Uterus (tissue), 4 donors: ENCODE measurements around the gene BTAF1. TPM values are rescaled to one million over a fixed set of nuclear protein-coding genes. Genes with fewer than 3 reads are reported as not detected.
A peak's percentile ranks its signal among the peaks of the same experiment; 100 is the strongest.

Experiments
- DNase-seq, 2 donors: peaks; one replicate each; pipeline ENCODE4 v3.0.0-alpha.2; 2019 to 2020
- H3K27ac ChIP-seq, 2 donors: fragments of 200-600 bp; sonication (generic); 1 replicate in 1 of 2; 2 replicates in 1 of 2; pipeline ENCODE4 v1.5.1; 2016 to 2018
- H3K27me3 ChIP-seq, 2 donors: fragments of 200-600 bp; sonication (generic); one replicate each; pipeline ENCODE4 v1.5.1; 2018 to 2019; ENCODE audit warnings: control low read depth in 1 of 2
- H3K36me3 ChIP-seq, 2 donors: fragments of 200-600 bp; sonication (generic); one replicate each; pipeline ENCODE4 v1.5.1; 2019; ENCODE audit warnings: control low read depth in 1 of 2
- H3K4me1 ChIP-seq, 2 donors: fragments of 200-600 bp; sonication (generic); one replicate each; pipeline ENCODE4 v1.5.1; 2018 to 2019; ENCODE audit warnings: control low read depth in 1 of 2
- H3K4me3 ChIP-seq, 2 donors: fragments of 200-600 bp; sonication (generic); 1 replicate in 1 of 2; 2 replicates in 1 of 2; pipeline ENCODE4 v1.5.1; 2018 to 2019; ENCODE audit warnings: mild to moderate bottlenecking in 1 of 2
- H3K9me3 ChIP-seq, 2 donors: fragments of 200-600 bp; sonication (generic); one replicate each; pipeline ENCODE4 v1.5.1; 2019; ENCODE audit warnings: control low read depth in 1 of 2
- CTCF ChIP-seq, 4 experiments: fragments of 200-600 bp in 2 of 4; fragments of 450-650 bp in 2 of 4; sonication (generic) in 2 of 4; IDR thresholded peaks; one replicate each; pipeline ENCODE4 v1.5.1; 2016 to 2019; ENCODE audit warnings: antibody characterized with exemption in 4 of 4, mild to moderate bottlenecking in 2 of 4, moderate library complexity in 1 of 4
- POLR2A ChIP-seq, 2 donors: fragments of 450-650 bp; IDR thresholded peaks; one replicate each; pipeline ENCODE4 v1.6.1; 2016; ENCODE audit warnings: antibody characterized with exemption in 2 of 2, mild to moderate bottlenecking in 1 of 2, moderate library complexity in 1 of 2
- intact Hi-C: fragments of 100-400 bp; cut with DNase I; formaldehyde crosslinking; loops from one replicate; pipeline ENCODE4 v1.15.1; 2023; ENCODE audit warnings: low total_unique reads
- total RNA-seq, 4 donors: library from RNA; depleted of rRNA in 3 of 4; stranded (reverse); fragments of >200 nt in 3 of 4; gene quantifications; one replicate each; pipeline versions ENCODE4 v1.1.0 to v1.2.4, GENCODE V29; 2014 to 2023
- donor health status: DM: yes; HTN: yes; CAD: no.

BTAF1 gene
- total RNA-seq, 4 donors from 2014 or later, result 31.8 to 95.8 (median 51.5) TPM

- no peaks in the 10 kb centered on the region for H3K9me3 ChIP-seq
- H3K4me3 ChIP-seq, result peak overlapping the region; percentile 75 to 94
- no peaks in the 10 kb centered on the region for H3K4me1 ChIP-seq
- TF ChIP-seq POLR2A (IDR thresholded peaks at IDR 0.05) (no peak), CTCF (IDR thresholded peaks at IDR 0.05) (no peak)
- peak overlapping the region; percentile 95 to 96 for H3K27ac ChIP-seq
- no peak for DNase-seq
- H3K27me3 ChIP-seq, result no peaks in the 10 kb centered on the region
- no peaks in the 10 kb centered on the region for H3K36me3 ChIP-seq
- intact Hi-C loops, result no loop called here
Observed at GRCh38 chr10:91924212-91925021, 847 bp downstream of the BTAF1 start.

GRCh38 chr10:91925022-91925320, 1.4 kb downstream of the BTAF1 start:
- Histone ChIP-seq H3K4me1 (no peaks in the 10 kb centered on the region), H3K27ac (no peak overlapping the region), H3K27me3 (no peaks in the 10 kb centered on the region), H3K9me3 (no peaks in the 10 kb centered on the region), H3K4me3 (peak overlapping the region; percentile 75 to 94), H3K36me3 (no peaks in the 10 kb centered on the region)
- intact Hi-C loops, result no loop called here
- no peak for DNase-seq
- TF ChIP-seq CTCF (IDR thresholded peaks at IDR 0.05) (no peak), POLR2A (IDR thresholded peaks at IDR 0.05) (no peak)

GRCh38 chr10:91930939-91931338, 7.4 kb downstream of the BTAF1 start:
- no peaks in the 10 kb centered on the region for H3K9me3 ChIP-seq
- H3K36me3 ChIP-seq, result no peaks in the 10 kb centered on the region
- H3K4me3 ChIP-seq, result no peak overlapping the region
- no peak for TF ChIP-seq CTCF (IDR thresholded peaks at IDR 0.05)
- no peaks in the 10 kb centered on the region for H3K27me3 ChIP-seq
- intact Hi-C loops, result no loop called here
- peaks cover 0 to 3% of the 10 kb centered on the region in 2 donors for H3K4me1 ChIP-seq
- no peak overlapping the region for H3K27ac ChIP-seq
- DNase-seq, result no peak

- Histone ChIP-seq H3K27ac (no peak overlapping the region), H3K9me3 (no peaks in the 10 kb centered on the region), H3K27me3 (no peaks in the 10 kb centered on the region), H3K4me1 (peaks cover 0 to 3% of the 10 kb centered on the region in 2 donors), H3K36me3 (no peaks in the 10 kb centered on the region), H3K4me3 (no peak overlapping the region)
- intact Hi-C loops, result no loop called here
- TF ChIP-seq CTCF (IDR thresholded peaks at IDR 0.05) (no peak), POLR2A (IDR thresholded peaks at IDR 0.05) (no peak)
- no peak for DNase-seq
Observed at GRCh38 chr10:91931526-91932190, 8.1 kb downstream of the BTAF1 start.

- Histone ChIP-seq H3K4me3 (no peak overlapping the region), H3K36me3 (no peaks in the 10 kb centered on the region), H3K27me3 (no peaks in the 10 kb centered on the region), H3K27ac (no peak overlapping the region), H3K4me1 (peaks cover 0 to 3% of the 10 kb centered on the region in 2 donors), H3K9me3 (no peaks in the 10 kb centered on the region)
- intact Hi-C loops, result no loop called here
- TF ChIP-seq POLR2A (IDR thresholded peaks at IDR 0.05) (no peak), CTCF (IDR thresholded peaks at IDR 0.05) (no peak)
- DNase-seq, result no peak
Observed at GRCh38 chr10:91932737-91933136, 9.2 kb downstream of the BTAF1 start.
